ENCODE measurements around the gene PFN3.
A peak's percentile ranks its signal among the peaks of the same experiment; 100 is the strongest.

PFN3 gene

GRCh38 chr5:177369645-177370440, 30.6 kb downstream of the PFN3 start:
- H3K27ac ChIP-seq = no peak overlapping the region
- H3K4me2 ChIP-seq (ENCODE audit: low read length) = no peak overlapping the region
- TF ChIP-seq, protein P1, sequence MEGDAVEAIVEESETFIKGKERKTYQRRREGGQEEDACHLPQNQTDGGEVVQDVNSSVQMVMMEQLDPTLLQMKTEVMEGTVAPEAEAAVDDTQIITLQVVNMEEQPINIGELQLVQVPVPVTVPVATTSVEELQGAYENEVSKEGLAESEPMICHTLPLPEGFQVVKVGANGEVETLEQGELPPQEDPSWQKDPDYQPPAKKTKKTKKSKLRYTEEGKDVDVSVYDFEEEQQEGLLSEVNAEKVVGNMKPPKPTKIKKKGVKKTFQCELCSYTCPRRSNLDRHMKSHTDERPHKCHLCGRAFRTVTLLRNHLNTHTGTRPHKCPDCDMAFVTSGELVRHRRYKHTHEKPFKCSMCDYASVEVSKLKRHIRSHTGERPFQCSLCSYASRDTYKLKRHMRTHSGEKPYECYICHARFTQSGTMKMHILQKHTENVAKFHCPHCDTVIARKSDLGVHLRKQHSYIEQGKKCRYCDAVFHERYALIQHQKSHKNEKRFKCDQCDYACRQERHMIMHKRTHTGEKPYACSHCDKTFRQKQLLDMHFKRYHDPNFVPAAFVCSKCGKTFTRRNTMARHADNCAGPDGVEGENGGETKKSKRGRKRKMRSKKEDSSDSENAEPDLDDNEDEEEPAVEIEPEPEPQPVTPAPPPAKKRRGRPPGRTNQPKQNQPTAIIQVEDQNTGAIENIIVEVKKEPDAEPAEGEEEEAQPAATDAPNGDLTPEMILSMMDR (IDR thresholded peaks at IDR 0.05) = no peak
- peak overlapping the region; percentile 71 for H2AFZ ChIP-seq
- no peak overlapping the region for H3K9ac ChIP-seq
- no peaks in the 10 kb centered on the region for H3K79me2 ChIP-seq
- H3K27me3 ChIP-seq (ENCODE audit: control insufficient read depth, insufficient read depth, low read length) = no peaks in the 10 kb centered on the region
- H3K9me3 ChIP-seq (ENCODE audit: control insufficient read depth, low read length) = no peaks in the 10 kb centered on the region
- H3K36me3 ChIP-seq (ENCODE audit: control insufficient read depth, insufficient read depth, low read length) = no peaks in the 10 kb centered on the region
- no peak overlapping the region for H3K4me3 ChIP-seq (ENCODE audit: low read depth, low read length)
- H3K4me1 ChIP-seq = peaks cover 12% of the 10 kb centered on the region

DNA sequence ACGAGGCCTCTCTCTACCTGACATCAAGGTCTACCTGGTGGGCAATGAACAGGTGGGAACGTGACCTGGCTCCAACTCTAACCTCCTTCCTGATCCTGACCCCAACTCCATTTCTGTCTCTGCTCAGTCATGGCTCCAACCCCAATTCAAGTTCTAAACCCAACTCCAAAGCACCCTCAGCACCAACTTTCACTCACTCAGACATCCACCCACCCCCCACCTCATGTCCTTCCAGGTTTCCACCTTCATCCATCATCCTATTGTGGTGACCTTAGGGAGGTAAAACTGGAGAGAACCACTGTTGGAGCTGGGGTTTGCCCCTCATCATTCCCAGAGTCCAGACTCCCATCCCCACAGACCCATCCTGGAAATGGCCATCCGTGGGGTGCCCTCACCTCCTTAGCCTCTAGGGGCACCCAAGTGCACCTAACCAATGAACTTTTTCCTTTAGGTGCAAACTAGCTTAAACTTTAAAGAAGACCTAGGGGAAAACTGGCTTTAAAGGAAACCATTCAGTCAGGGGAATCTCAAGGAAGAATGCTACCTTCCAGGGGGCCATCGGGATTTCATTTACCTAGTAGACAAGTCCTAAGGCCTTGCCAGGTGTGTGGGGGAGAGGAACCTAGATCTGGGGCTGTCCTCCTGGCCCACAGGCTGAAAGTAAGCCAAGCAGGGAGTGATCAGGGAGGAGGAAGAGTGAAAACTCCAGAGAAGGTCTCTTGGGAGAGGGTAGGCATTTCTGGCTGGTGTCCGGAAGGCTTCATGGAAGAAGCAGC, 31.4 kb downstream of the PFN3 start:
- no peak overlapping the region for H3K27ac ChIP-seq
- H3K9ac ChIP-seq = no peak overlapping the region
- TF ChIP-seq, protein P1 (IDR thresholded peaks at IDR 0.05) = peak; percentile 70
- H3K79me2 ChIP-seq = no peaks in the 10 kb centered on the region
- H2AFZ ChIP-seq = no peak overlapping the region
- H3K4me1 ChIP-seq = peaks cover 12% of the 10 kb centered on the region
- H3K9me3 ChIP-seq (ENCODE audit: control insufficient read depth, low read length) = no peaks in the 10 kb centered on the region
- H3K36me3 ChIP-seq (ENCODE audit: control insufficient read depth, insufficient read depth, low read length) = no peaks in the 10 kb centered on the region
- no peak overlapping the region for H3K4me2 ChIP-seq (ENCODE audit: low read length)
- H3K27me3 ChIP-seq (ENCODE audit: control insufficient read depth, insufficient read depth, low read length) = no peaks in the 10 kb centered on the region
- H3K4me3 ChIP-seq (ENCODE audit: low read depth, low read length) = no peak overlapping the region

DNA sequence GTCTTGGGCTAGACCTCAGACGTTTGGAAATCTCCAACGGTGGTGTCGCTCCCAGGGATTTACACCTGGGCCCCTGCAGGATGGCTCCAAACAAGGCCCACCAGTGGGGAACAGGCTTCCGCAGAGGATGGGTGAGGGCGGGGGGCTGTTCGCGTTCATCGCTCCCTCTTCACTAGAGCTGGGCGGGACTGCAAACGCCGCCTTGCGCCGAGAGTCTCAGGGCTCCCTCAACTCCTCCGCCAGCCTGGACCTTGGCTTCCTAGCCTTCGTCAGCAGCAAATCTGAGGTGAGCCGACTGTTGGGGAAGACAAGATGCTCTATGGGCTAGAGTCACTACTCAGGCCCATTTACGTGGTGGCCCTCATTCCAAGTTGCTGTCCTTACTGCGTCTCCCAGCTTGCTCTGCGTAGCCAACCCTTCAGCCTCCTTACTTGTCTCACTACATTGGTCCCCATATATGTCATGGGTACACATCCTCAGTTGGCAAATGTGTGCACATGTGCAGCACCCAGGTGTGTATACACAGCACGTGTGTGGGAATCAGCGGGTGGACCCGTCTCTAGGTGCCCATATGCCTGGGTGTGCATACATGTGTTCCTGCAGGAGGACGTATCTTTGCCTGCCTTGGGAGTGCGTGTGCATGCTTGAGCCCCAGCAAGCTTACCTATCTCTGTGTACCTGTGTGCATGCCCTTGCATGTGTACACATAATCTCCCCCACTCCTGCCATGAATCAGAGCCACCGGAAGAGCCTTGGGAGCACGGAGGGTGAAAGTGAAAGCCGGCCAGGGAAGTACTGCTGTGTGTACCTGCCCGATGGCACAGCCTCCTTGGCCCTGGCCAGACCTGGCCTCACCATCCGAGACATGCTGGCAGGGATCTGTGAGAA, 32.2 kb downstream of the PFN3 start:
- no peak overlapping the region for H3K27ac ChIP-seq

DNA sequence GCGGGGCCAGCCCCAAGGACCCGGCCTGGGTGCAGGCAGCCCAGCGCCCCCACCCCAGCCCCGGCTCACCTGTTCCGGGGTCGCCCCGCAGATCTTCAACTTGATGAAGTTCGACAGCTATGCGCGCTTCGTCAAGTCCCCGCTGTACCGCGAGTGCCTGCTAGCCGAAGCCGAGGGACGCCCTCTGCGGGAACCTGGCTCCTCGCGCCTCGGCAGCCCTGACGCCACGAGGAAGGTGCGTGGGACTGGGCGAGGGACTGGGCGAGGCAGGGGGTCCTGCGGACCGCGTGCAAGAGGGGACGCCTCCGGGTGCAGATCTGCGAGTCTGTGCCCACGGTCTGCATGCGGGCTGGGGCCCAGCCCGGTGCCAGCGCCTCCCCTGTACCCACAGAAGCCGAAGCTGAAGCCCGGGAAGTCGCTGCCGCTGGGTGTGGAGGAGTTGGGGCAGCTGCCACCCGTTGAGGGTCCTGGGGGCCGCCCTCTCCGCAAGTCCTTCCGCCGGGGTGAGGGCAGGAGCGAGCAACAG, 33.1 kb downstream of the PFN3 start:
- Histone ChIP-seq H3K27ac (peak overlapping the region; percentile 82), H3K4me2 (ENCODE audit: low read length) (peak overlapping the region; percentile 90), H3K4me1 (peaks cover 12% of the 10 kb centered on the region), H3K9ac (no peak overlapping the region), H3K27me3 (ENCODE audit: control insufficient read depth, insufficient read depth, low read length) (no peaks in the 10 kb centered on the region), H3K4me3 (ENCODE audit: low read depth, low read length) (peak overlapping the region; percentile 58), H3K36me3 (ENCODE audit: control insufficient read depth, insufficient read depth, low read length) (no peaks in the 10 kb centered on the region), H2AFZ (peak overlapping the region; percentile 64), H3K9me3 (ENCODE audit: control insufficient read depth, low read length) (no peaks in the 10 kb centered on the region), H3K79me2 (no peaks in the 10 kb centered on the region)
- TF ChIP-seq, protein P1 (IDR thresholded peaks at IDR 0.05) = no peak

More for the DNA sequence above, 32.2 kb downstream of the PFN3 start:
- Histone ChIP-seq H3K27me3 (ENCODE audit: control insufficient read depth, insufficient read depth, low read length) (no peaks in the 10 kb centered on the region), H3K36me3 (ENCODE audit: control insufficient read depth, insufficient read depth, low read length) (no peaks in the 10 kb centered on the region), H3K9ac (no peak overlapping the region), H3K4me2 (ENCODE audit: low read length) (peak overlapping the region; percentile 90), H3K79me2 (no peaks in the 10 kb centered on the region), H3K4me3 (ENCODE audit: low read depth, low read length) (no peak overlapping the region), H3K4me1 (peaks cover 12% of the 10 kb centered on the region), H2AFZ (no peak overlapping the region), H3K9me3 (ENCODE audit: control insufficient read depth, low read length) (no peaks in the 10 kb centered on the region)
- TF ChIP-seq, protein P1 (IDR thresholded peaks at IDR 0.05) = no peak

Measured in parathyroid adenoma (tissue), 2 donors.